Neutrophil (primary cell): ENCODE results near the gene GPRIN3.

Source experiments
- H3K27ac ChIP-seq: fragments of 200-600 bp; sonication (generic); 2 replicates; pipeline ENCODE4 v1.5.1; 2016; ENCODE audit warnings: mild to moderate bottlenecking, moderate library complexity
- H3K27me3 ChIP-seq: fragments of 200-600 bp; sonication (generic); 2 replicates; pipeline ENCODE4 v1.6.0; 2016; ENCODE audit warnings: mild to moderate bottlenecking
- H3K36me3 ChIP-seq: fragments of 200-600 bp; sonication (generic); 2 replicates; pipeline ENCODE4 v1.5.1; 2017
- H3K4me1 ChIP-seq, 2 experiments: fragments of 200-600 bp in 1 of 2; sonication (generic) in 1 of 2; 1 replicate in 1 of 2; 2 replicates in 1 of 2; pipeline versions ENCODE4 v1.5.1 to v1.6.1; 2013 to 2016; ENCODE audit warnings: low read depth in 1 of 2, low read length in 1 of 2, mild to moderate bottlenecking in 1 of 2, moderate library complexity in 1 of 2; ENCODE audit not compliant: control insufficient read depth in 1 of 2, insufficient read depth in 1 of 2
- H3K4me3 ChIP-seq, 2 experiments: fragments of 200-600 bp in 1 of 2; sonication (generic) in 1 of 2; 1 replicate in 1 of 2; 2 replicates in 1 of 2; pipeline ENCODE4 v1.5.1; 2013 to 2016; ENCODE audit warnings: low read depth in 1 of 2, low read length in 1 of 2, mild to moderate bottlenecking in 1 of 2, moderate library complexity in 1 of 2
- H3K9me3 ChIP-seq: fragments of 200-600 bp; sonication (generic); 2 replicates; pipeline ENCODE4 v1.5.1; 2016
- CTCF ChIP-seq: fragments of 200-600 bp; sonication (generic); IDR thresholded peaks from 2 replicates; pipeline ENCODE4 v1.5.1; 2016; ENCODE audit warnings: antibody characterized with exemption

Gene GPRIN3

GRCh38 chr4:89248879-89249281 lies 58.7 kb downstream of the GPRIN3 start:
- Histone ChIP-seq H3K36me3 (no peaks in the 10 kb centered on the region), H3K27me3 (no peaks in the 10 kb centered on the region), H3K27ac (no peak overlapping the region), H3K4me1 (no peaks in the 10 kb centered on the region), H3K9me3 (no peaks in the 10 kb centered on the region), H3K4me3 (no peak overlapping the region)
- TF ChIP-seq CTCF, result no peak

GRCh38 chr4:89247951-89248350 lies 59.6 kb downstream of the GPRIN3 start:
- no peaks in the 10 kb centered on the region for H3K27me3 ChIP-seq
- no peaks in the 10 kb centered on the region for H3K9me3 ChIP-seq
- H3K4me3 ChIP-seq, result no peak overlapping the region
- no peak overlapping the region for H3K27ac ChIP-seq
- H3K4me1 ChIP-seq, result no peaks in the 10 kb centered on the region
- no peaks in the 10 kb centered on the region for H3K36me3 ChIP-seq
- TF ChIP-seq CTCF, result no peak

- Histone ChIP-seq H3K9me3 (no peaks in the 10 kb centered on the region), H3K4me1 (no peaks in the 10 kb centered on the region), H3K36me3 (no peaks in the 10 kb centered on the region), H3K27me3 (no peaks in the 10 kb centered on the region), H3K4me3 (no peak overlapping the region), H3K27ac (no peak overlapping the region)
- TF ChIP-seq CTCF, result no peak
Observed at GRCh38 chr4:89245459-89245858, 62.1 kb downstream of the GPRIN3 start.

- Histone ChIP-seq H3K9me3 (no peaks in the 10 kb centered on the region), H3K36me3 (no peaks in the 10 kb centered on the region), H3K27me3 (no peaks in the 10 kb centered on the region), H3K4me1 (no peaks in the 10 kb centered on the region), H3K4me3 (no peak overlapping the region), H3K27ac (no peak overlapping the region)
- no peak for TF ChIP-seq CTCF
Observed at GRCh38 chr4:89243733-89244252, 63.8 kb downstream of the GPRIN3 start.

- no peaks in the 10 kb centered on the region for H3K27me3 ChIP-seq
- H3K36me3 ChIP-seq, result no peaks in the 10 kb centered on the region
- no peak overlapping the region for H3K27ac ChIP-seq
- no peaks in the 10 kb centered on the region for H3K9me3 ChIP-seq
- H3K4me3 ChIP-seq, result no peak overlapping the region
- no peak for TF ChIP-seq CTCF
- H3K4me1 ChIP-seq, result no peaks in the 10 kb centered on the region
Observed at GRCh38 chr4:89242864-89243732, 64.5 kb downstream of the GPRIN3 start.
